ENCODE measurements around the gene MMS22L.

GRCh38 chr6:97136626-97137358 lies 146.2 kb downstream of the MMS22L start:
- TF ChIP-seq POLR2A (IDR thresholded peaks at IDR 0.05): no peak
- TF ChIP-seq CTCF (IDR thresholded peaks at IDR 0.05): no peak
- no peak for TF ChIP-seq POLR2AphosphoS5 (IDR thresholded peaks at IDR 0.05)
- TF ChIP-seq EP300 (IDR thresholded peaks at IDR 0.05; ENCODE audit: low read depth): no peak

Data from transverse colon (tissue), 4 donors.